Retina (tissue), 1 donor: Measurements from ENCODE around the gene CDCP2.
"Not testable (repeated sequence)": the region's sequence is repeated elsewhere in the genome, so short reads cannot be mapped to it uniquely, and the experiment has no call there.

Experiments
- DNase-seq: peaks from one replicate; pipeline ENCODE4 v3.0.0-alpha.2; 2016

The CDCP2 gene

GRCh38 chr1:54114001-54114400 is 38.8 kb downstream of the CDCP2 start:
- DNase-seq: no peak

GRCh38 chr1:54112705-54113368 is 40.0 kb downstream of the CDCP2 start:
- no peak for DNase-seq

GRCh38 chr1:54112027-54112426 is 40.8 kb downstream of the CDCP2 start:
- no peak for DNase-seq

- DNase-seq: no peak
Measured at GRCh38 chr1:54111624-54112023, 41.2 kb downstream of the CDCP2 start.

GRCh38 chr1:54110996-54111395 is 41.8 kb downstream of the CDCP2 start:
- DNase-seq: peak; percentile 37

- DNase-seq: no peak
Measured at GRCh38 chr1:54109129-54110090, 43.4 kb downstream of the CDCP2 start.

GRCh38 chr1:54108156-54108555 is 44.6 kb downstream of the CDCP2 start:
- no peak for DNase-seq

- no peak for DNase-seq
Measured at GRCh38 chr1:54107131-54107530, 45.7 kb downstream of the CDCP2 start.

- DNase-seq: no peak
Measured at GRCh38 chr1:54105736-54106269, 47.0 kb downstream of the CDCP2 start.

GRCh38 chr1:54105080-54105479 is 47.7 kb downstream of the CDCP2 start:
- DNase-seq: no peak

- not testable (repeated sequence) for DNase-seq
Measured at GRCh38 chr1:54104613-54105012, 48.2 kb downstream of the CDCP2 start.

- DNase-seq: no peak
Measured at GRCh38 chr1:54103414-54103813, 49.4 kb downstream of the CDCP2 start.

GRCh38 chr1:54100500-54100899 is 52.3 kb downstream of the CDCP2 start:
- no peak for DNase-seq

- DNase-seq: no peak
Measured at GRCh38 chr1:54099061-54099610, 53.7 kb downstream of the CDCP2 start.

GRCh38 chr1:54096877-54097240 is 55.9 kb downstream of the CDCP2 start:
- DNase-seq: no peak

GRCh38 chr1:54096227-54096876 is 56.4 kb downstream of the CDCP2 start:
- no peak for DNase-seq

GRCh38 chr1:54095546-54096226 is 57.1 kb downstream of the CDCP2 start:
- DNase-seq: no peak

- not testable (repeated sequence) for DNase-seq
Measured at GRCh38 chr1:54094730-54095105, 58.1 kb downstream of the CDCP2 start.

- no peak for DNase-seq
Measured at GRCh38 chr1:54094001-54094729, 58.6 kb downstream of the CDCP2 start.

GRCh38 chr1:54091666-54092065 is 61.1 kb downstream of the CDCP2 start:
- no peak for DNase-seq

GRCh38 chr1:54088385-54088784 is 64.4 kb downstream of the CDCP2 start:
- DNase-seq: no peak

GRCh38 chr1:54086754-54087153 is 66.0 kb downstream of the CDCP2 start:
- DNase-seq: no peak
